ENCODE data around the gene RTN4RL2. TPM values are rescaled to one million over a fixed set of nuclear protein-coding genes. Genes with fewer than 3 reads are reported as not detected.

Gene RTN4RL2
- total and polyA plus RNA-seq, 12 donors: 0.33 to 1.5 (median 0.90) TPM

GRCh38 chr11:57475671-57476046 is 15.3 kb downstream of the RTN4RL2 start:
- no peak for ATAC-seq
- no peaks in the 10 kb centered on the region for H3K9me3 ChIP-seq
- 59 to 67% methylated on average over 5 of the region's 5 CpGs for WGBS, 2 donors
- DNase-seq: no peak
- no peaks in the 10 kb centered on the region for H3K36me3 ChIP-seq
- H3K27me3 ChIP-seq: peaks cover 0 to 23% (median 0%) of the 10 kb centered on the region in 7 donors
- TF ChIP-seq, protein P1, sequence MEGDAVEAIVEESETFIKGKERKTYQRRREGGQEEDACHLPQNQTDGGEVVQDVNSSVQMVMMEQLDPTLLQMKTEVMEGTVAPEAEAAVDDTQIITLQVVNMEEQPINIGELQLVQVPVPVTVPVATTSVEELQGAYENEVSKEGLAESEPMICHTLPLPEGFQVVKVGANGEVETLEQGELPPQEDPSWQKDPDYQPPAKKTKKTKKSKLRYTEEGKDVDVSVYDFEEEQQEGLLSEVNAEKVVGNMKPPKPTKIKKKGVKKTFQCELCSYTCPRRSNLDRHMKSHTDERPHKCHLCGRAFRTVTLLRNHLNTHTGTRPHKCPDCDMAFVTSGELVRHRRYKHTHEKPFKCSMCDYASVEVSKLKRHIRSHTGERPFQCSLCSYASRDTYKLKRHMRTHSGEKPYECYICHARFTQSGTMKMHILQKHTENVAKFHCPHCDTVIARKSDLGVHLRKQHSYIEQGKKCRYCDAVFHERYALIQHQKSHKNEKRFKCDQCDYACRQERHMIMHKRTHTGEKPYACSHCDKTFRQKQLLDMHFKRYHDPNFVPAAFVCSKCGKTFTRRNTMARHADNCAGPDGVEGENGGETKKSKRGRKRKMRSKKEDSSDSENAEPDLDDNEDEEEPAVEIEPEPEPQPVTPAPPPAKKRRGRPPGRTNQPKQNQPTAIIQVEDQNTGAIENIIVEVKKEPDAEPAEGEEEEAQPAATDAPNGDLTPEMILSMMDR (IDR thresholded peaks at IDR 0.05): no peak
- peak overlapping the region in 8 of 10 donors; percentile 37 to 61 (median 55) for H3K4me3 ChIP-seq
- intact Hi-C loops (cut with DNase I): loop anchor here in 3 of 10 donors (5.0 to 10.0 kb wide), 2 partner anchors 128 to 131 kb away; no protein-coding TSS in a partner anchor
- no peak overlapping the region for H3K27ac ChIP-seq
- peaks cover 3 to 35% (median 25%) of the 10 kb centered on the region in 9 donors for H3K4me1 ChIP-seq

GRCh38 chr11:57476047-57476756 is 15.9 kb downstream of the RTN4RL2 start:
- DNase-seq (peak in 1 of 2 donors; percentile 69), ATAC-seq (peak; percentile 55 to 79 (median 68))
- TF ChIP-seq, protein P1 (IDR thresholded peaks at IDR 0.05): no peak
- Histone ChIP-seq H3K27me3 (peaks cover 0 to 23% (median 0%) of the 10 kb centered on the region in 7 donors), H3K4me1 (peaks cover 3 to 35% (median 25%) of the 10 kb centered on the region in 9 donors), H3K36me3 (no peaks in the 10 kb centered on the region), H3K9me3 (no peaks in the 10 kb centered on the region), H3K4me3 (peak overlapping the region; percentile 37 to 63 (median 55)), H3K27ac (peak overlapping the region in 5 of 10 donors; percentile 3 to 47 (median 31))
- 5 to 7% methylated on average over 75 to 80 of the region's 80 CpGs for WGBS, 2 donors
- intact Hi-C loops (cut with DNase I): loop anchor here in 3 of 10 donors (5.0 to 10.0 kb wide), 2 partner anchors 129 to 131 kb away; no protein-coding TSS in a partner anchor

GRCh38 chr11:57476757-57477506 is 16.6 kb downstream of the RTN4RL2 start:
- intact Hi-C loops (cut with DNase I): loop anchor here in 3 of 10 donors (5.0 to 10.0 kb wide), 2 partner anchors 130 to 132 kb away; no protein-coding TSS in a partner anchor
- peaks cover 0 to 27% (median 4%) of the 10 kb centered on the region in 7 donors for H3K27me3 ChIP-seq
- no peaks in the 10 kb centered on the region for H3K9me3 ChIP-seq
- 13 to 14% methylated on average over 23 to 27 of the region's 27 CpGs for WGBS, 2 donors
- H3K4me3 ChIP-seq: peak overlapping the region; percentile 37 to 63 (median 55)
- TF ChIP-seq, protein P1 (IDR thresholded peaks at IDR 0.05): peak in 8 of 9 donors; percentile 26 to 59 (median 54)
- ATAC-seq (peak; percentile 56 to 91 (median 78)), DNase-seq (peak; percentile 36 to 45)
- H3K4me1 ChIP-seq: peaks cover 3 to 35% (median 25%) of the 10 kb centered on the region in 9 donors
- H3K27ac ChIP-seq: peak overlapping the region in 5 of 10 donors; percentile 3 to 47 (median 31)
- no peaks in the 10 kb centered on the region for H3K36me3 ChIP-seq

Data from heart right ventricle (tissue), 16 donors.